Hypothalamus (tissue), 51 donors: Measurements from ENCODE around the gene AKNA.

Source experiments
- DNase-seq, 51 donors: peaks; one replicate each; lab custom pipeline; 2025; lab: John Stamatoyannopoulos, UW

Gene AKNA

DNA sequence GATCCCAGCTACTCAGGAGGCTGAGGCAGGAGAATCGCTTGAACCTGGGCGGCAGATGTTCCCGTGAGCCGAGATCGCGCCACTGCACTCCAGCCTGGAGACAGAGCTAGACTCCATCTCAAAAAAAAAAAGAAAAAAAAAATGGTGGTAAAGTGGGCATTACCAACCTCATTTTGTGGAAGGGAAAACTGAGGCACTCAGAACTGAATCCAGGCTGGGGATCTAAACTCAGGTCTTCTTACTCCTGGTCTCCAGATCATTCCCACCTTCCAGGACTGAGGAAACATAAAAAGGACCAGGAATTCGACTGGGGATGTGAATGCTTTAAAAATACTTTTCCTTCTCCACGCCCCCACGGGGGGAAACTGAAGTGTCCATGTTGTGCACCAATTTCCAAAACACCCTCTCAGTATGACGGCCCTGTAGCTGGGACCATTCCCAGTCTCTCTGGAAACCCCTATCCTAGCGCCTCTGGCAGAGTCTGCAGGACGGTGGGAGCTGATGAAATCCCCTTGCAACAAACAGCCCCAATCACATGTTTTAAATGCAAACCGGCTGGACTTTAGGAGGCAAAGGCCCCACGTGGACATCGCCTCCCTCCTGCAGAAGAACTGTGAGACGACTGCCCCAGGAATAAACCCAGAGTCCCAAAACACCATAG is 8.9 kb upstream of the AKNA start:
- DNase-seq, result peak in 4 of 51 donors; percentile 8 to 27 (median 20)

DNA sequence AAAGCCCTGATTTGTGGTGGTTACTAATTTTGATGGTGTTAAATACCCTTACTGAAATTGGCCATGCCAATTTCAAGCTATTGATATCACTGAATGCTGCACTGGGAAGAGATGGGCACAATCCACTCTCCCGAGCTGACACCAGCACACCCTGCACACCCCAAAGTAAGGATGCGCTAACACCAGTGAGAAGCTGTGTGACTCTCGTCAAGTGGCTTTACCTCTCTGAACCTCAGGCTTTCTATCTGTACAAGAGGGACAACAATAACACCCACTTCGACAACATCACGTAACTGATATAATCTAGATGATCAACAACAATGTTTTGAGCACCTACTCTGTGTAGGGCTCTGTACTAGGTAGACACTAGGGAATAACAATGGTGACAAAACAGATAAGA is 8.0 kb upstream of the AKNA start:
- DNase-seq, result no peak

DNA sequence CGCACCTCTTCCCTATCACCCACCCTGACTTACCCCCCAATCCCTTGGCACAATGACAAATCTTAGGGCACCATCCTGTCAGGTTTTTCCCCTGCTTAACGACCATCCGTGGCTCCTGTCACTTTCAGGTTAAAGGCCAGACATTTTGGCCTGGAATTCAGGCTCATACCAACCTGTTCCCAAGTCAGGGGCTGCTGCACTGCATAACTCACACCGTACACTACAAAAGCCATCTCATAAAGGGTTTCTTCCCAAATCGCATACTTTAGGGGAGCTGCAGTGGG is 7.5 kb upstream of the AKNA start:
- no peak for DNase-seq

DNA sequence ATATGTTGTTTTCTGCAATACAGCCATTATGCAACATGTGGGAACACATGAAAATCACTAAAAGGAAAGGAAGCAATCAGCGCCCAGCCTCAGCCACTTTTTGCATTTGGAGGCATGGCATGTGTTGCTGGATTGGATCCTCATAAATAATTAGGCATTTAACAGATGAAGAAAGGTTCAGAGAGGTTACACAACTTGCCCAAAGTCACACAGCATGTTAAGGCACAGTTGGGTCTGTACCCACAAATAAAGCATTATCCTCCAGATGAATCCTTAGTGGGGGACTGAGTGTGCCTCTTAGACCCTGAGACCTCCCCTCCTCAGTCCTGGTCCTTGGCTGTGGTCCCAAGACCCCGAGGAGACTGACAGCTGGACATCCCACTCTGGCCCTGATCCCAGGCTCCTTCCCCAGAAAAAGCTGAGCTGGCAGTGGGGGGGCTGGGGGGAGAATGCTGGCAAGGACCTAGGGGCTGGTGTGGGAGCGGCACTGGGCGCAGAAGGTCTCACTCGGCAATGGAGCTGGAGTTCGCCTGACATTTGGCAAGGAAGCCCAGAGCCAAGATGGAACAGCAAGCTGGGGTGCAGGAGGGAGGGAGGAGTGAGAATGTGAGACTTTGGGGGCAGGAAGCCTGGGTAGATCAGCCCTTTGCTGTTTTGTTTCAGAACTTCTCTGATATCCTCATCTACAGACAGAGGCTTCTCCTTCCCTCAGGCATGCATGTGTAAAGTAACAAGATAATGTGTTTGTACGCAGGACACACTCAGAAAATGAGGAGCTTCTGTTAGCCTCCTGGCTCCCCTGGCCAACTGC is 6.9 kb upstream of the AKNA start:
- DNase-seq, result peak in 23 of 51 donors; percentile 5 to 64 (median 21)

DNA sequence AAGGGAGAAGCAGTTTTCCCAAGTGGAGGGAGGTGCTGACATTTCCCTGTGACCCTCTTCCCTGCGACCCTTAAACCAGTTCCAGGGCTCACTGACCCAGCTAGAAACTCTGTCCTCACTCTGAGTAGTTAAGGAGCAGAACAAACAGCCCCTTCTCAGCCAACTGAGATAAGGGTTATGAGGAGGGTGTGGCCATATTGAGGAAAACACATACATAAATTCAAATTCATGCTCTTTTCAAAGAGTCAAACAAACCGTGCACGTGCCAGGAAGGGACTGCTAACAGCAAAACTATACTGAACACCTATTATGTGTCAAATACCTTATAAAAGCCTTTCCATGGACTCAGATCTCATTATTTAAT is 4.9 kb upstream of the AKNA start:
- no peak for DNase-seq

DNA sequence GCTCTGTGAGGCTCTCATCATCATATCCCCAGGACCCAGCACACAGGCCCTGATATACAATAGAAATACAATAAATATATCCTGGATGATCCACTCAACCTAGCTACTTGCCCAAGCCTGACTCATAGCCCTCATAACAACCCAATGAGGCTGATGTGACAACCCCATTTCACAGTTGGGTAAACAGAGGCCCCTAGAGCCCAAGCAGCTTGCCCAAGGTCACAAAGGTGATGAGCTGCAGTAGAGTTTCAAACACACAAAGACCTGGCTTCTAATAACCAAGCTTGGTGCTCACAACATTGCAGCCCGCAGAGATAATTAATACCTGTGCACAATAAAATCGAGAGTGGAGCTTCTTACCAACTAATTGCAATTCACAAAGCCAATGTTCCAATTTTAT is 3.2 kb upstream of the AKNA start:
- DNase-seq, result no peak

DNA sequence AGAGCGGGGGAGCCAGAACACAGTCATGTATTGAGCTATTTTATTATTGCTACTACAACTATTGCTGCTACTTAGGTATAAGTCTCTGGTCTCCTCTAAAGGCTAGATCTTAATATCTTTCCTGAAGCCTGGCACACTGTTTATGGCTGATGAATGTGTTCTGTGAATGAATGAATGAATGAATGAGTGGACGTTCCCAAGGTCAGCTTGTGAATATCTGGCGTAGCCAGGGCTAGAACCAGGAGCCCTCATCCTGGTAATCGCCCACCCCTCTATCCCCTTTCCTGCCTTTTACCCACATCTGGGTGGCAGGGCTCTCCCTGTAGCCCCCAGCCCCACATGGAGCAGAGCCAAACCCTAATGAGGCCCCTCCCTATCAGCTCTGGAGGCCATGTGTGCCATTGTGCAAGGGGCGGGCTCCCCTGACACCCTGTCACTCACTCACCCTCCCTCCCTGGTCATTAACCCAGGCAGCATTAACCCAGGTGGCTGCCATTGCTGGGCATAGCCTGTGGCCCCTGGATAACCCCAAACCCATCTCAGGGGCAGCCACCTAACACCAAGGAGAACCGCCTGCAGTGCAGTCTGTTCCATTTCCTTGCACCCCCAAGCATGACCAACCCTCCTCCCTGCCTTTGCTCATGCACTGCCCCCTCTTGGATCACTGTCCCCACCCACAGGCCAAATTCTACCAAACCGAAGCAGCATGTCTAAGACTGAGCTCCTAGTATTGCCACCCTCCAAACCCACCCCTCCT is 2.0 kb upstream of the AKNA start:
- no peak for DNase-seq

DNA sequence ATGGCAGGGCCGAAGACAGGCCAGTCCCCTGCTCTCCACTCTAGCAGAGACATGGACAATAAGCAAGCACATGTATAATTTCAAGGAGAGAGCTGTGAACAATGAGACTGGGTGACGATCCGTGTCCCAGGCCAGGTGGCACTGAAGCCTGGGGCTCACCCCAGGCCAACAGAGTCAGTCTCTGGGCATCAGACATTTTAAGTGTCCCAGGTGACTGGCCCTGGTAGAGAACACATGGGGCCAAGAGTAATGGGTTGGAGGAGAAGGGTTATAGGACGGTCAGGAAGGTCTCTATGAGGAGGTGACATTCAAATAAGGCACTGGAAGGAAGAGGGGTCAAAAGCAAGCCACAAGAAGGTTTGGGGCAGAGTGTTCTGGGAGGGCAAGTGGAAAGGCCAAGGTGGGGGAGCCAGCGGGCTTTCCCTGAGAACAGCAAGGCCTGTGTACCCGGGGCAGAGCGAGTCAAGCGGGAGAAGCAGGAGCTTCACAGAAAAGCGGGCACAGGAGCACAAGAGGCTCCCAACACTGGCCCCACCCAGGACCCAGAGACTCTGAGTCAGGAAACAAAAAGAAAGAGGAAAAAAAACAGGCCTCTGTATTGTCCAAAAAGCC is 1.1 kb upstream of the AKNA start:
- DNase-seq, result no peak

DNA sequence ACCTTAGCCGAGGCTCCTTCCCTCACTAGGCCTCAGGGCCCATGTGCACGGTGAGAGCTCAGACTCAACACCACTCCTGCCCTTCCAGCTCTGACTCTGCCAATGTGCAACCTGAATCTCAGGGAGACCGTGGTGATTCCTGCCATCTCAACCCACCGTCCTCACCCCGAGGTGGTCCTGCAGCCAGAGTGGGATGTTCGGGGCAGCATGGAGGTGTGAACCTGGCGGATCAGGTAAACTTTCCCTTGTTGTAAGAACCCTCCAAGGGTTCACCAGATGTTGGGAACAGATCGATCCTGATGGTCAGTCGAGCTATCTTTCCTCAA is 538 bp upstream of the AKNA start:
- DNase-seq, result no peak

DNA sequence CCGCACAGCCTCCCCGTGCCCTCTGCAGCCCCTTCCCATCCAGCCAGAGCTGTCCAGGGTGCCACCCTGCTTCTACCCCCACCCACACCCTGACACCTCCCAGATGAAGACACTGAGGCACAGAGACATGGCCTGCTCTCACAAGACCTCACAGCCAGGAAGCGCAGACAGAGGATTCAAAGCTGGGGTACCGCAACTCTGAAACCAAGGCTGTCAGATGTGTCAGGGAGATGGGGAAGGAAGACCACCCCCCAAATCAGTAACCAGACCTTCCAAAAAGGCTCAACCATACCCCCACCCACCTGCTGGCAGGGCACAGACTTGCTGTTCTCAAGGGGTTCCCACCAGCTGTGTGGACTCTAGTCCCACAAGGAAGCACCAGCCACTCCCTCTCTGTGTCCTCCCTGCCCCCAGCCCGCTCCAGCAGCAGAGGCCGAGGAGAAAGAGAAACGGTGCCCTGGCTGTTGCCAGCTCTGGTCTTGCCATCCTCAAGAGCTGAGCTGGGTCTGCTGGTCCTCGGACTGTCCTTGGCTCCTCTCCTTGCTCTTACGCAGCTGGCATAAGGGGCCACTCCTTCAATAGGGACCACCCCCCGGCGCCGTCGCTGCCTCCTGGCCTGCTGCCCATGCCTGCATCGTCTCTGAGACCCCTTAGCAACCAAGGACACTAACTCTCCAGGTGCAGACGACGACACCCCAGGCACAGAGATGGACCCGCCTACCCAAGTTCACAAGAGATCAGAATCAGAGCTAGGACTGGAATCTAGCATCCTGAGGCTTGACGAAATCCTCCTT is 699 bp downstream of the AKNA start:
- DNase-seq, result peak in 37 of 51 donors; percentile 29 to 83 (median 58)

DNA sequence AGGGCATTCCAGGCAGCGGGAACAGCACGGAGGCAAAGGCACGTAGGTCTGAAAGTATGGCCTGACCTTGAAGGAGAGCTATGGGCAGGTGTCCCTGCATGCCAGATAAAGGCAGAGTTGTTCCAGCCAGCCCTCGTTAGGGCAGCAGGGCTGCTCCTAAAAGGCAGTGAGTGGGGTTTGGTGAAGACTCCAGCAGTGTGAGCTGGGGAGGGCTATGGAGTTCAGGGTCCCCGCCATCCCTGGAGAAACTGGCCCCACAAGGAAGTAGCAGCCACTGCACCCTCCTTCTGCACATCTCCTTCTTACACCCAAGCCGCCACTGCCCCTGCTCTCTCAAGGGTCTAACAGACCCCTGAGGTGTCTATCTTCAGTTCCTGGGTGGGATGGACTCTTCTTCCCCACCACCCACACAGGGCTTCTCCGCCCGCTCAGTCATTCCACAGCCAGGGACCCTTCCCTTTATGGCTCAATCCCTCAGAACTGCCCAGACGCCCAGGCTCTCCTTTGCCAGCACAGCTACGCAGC is 1.4 kb downstream of the AKNA start:
- peak in 3 of 51 donors; percentile 36 to 63 (median 45) for DNase-seq

DNA sequence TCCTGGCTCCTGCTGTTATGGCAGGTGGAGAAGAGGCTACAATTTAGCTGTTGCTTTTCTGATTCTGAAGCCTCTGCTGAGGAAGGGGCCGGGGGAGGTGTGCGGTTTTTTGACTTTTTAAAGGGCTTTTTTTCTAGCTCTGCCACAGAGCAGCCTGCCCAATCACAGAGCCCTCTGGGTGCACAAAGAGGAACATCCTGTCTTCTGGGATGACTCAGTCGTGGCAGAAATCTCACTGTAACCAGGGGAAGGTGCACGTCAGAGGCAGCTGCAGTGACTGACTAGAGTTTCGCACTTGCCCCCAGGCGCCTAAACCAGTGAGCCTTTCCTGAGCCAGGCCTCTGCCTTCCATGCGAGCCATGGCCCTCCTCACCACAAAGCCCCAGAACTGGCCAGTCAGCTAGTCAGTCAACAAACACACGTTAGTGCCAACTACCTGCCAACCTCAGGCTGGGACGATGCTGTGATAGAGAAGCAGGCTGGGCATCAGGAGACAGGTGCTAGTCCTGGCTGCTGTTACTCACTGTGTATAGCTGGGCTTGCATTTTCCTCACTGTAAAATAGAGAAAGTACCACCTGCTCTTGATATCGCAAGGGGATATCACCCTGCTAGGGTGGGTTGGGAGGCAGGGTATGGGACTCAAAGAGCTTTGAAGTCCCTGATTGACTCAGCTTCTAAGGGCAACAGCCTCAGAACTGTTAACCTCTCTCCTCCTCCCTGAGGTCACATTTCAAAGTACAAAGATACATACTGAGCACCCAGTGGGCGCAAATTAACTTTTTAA is 2.2 kb downstream of the AKNA start:
- peak in 36 of 51 donors; percentile 16 to 77 (median 36) for DNase-seq

DNA sequence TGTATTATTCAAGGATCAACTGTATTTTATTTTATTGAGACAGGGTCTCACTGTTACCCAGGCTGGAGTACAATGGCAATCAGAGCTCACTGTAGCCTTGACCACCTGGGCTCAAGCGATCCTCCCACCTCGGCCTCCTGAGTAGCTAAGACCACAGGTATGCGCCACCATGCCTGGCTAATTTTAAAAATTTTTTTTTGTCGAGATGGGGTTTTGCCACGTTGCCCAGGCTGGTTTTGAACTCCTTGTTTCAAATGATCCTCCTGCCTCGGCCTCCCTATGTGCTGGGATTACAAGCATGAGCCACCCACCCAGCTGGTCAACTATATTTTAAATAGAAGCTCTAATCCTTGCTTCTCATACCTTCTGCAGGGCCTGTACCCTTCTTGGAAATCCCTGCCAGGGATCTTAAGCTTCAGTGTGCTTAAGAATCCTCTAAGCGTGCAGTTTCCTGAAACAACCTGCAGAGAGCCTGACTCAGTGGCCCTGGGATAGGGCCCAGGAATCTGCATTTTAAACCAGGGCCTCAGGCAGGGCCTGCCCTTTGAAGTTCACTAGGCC is 2.9 kb downstream of the AKNA start:
- no peak for DNase-seq

DNA sequence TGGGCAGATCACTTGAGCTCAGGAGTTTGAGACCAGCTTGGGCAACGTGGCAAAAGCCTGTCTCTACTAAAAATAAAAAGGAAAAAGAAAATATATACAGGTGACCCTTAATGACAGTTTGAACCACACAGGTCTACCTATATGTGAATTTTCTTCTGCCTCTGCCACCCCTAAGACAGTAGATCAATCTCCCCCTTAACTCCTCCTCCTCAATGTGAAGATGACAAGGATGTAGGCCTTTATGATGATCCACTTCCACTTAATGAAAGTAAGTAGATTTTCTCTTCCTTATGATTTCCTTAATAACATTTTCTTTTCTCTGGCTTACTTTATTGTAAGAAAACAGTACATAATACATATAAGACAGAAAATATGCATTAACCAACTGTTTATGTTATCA is 3.4 kb downstream of the AKNA start:
- no peak for DNase-seq

DNA sequence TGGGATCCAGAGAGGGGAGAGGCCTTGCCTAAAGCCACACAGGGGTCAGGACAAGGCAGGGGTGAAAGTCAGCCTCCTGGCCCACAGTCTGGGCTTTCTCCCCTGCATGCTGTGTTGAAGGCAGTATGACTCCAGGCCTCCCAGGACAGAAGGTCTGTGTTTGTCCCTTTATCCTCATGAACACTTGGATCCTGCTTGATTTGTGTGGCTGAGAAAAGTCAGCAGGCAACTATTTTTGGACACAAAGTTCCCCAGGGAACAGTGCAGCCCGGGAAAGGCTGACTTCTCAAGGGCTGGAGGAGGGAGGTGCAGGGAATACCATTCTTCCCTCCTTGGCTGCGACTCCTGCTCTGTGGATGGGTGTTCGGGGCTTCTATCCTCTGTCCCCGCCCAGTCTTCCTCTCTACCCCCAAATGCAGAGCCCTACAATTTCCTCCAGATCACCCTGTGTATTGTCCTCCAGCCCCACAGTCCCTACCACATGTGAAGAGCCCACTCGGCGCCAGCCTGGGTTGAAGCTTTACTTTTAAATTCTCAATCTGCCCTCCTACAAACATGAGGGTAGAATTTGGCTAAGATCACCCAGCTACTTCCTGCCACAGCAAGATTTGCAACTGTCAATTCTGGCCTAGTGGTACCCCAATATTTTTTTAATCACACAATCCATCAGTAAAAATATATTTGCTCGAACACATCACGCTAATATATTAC is 4.1 kb downstream of the AKNA start:
- DNase-seq, result peak in 19 of 51 donors; percentile 16 to 75 (median 41)

DNA sequence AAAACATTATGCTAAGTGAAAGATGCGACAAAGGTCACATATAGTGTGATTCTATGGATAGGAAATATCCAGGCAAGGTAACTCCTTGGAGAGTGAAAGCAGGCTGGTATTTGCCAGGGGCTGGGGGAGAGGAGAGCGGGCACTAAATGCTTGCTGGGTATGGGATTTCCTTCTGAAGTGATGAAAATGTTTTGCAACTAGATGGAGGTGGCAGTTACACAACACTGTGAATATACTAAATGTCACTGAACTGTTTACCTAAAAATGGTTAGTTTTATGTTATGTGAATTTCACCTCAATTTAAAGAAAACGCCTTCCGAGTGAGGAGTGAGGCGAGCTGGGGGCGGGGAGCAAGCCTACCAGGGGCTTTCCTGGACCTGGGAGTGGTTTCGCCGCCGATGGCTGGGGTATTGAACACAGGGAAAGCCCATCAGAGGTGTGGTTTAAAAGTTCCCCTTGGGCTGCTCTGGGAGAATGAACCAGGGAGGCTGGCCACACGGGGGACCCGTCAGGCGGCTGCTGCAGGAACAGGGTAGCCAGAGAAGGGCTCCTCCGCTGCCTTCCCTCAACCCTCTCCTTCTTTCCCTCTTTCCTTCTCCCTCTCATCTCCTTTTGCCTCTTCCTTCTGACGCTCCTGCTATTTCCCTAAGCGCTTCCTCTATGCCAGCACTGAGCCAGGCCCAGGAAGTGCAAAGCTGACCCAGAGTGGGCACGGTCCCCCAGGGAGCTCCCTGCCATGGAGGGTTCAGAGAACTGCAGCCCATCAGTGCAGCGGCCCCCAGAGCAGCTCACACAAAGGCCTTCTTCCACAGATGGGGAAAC is 4.9 kb downstream of the AKNA start:
- peak in 24 of 51 donors; percentile 17 to 75 (median 44) for DNase-seq

DNA sequence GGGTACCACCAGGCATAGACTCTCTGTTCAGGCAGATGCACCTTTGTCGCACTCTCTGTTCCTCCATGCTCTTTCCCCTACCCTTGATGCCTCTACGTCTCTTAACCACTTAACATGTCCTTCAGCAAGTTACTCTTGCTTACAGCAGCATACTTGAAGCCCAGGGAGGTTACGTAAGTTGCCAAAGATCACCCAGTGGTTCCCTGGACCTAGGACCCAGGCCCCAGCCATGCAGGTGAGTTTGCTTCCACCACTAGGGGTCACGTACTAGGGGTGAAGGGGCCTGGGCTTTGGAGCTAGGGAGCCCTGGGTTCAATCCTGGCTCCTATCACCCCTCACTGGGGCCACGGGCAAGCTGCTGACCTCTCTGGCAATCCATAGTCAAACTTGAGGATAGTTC is 8.9 kb downstream of the AKNA start:
- DNase-seq, result no peak

DNA sequence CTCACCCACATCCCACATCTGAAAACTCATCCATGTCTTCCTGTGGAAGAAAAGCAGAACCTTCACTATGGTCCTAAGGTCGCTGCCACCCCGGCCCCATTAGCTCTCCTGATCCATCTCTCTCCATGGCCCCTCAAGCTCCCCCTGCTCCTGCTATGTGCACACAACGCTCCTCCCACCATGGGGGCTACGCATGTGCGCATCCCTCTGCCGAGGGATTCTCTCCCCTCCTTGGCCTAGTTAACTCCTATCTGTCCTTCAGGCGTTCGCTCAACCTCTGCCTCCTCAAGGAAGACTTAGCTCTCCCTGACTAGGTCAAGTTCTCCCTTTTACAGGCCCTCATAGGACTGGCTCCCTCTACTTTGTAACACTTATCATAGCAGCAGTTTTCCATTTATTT is 9.8 kb downstream of the AKNA start:
- no peak for DNase-seq
